B cell (primary cell): ENCODE data around the gene KRTAP4-3. TPM values are rescaled to one million over a fixed set of nuclear protein-coding genes. Genes with fewer than 3 reads are reported as not detected.
"Not testable (repeated sequence)": the region's sequence is repeated elsewhere in the genome, so short reads cannot be mapped to it uniquely, and the experiment has no call there.

ENCODE experiments used
- ATAC-seq: fragments of 200-7000 bp; cut with Tn5 transposase; one replicate; pipeline ENCODE4 v1.10.0; 2021; ENCODE audit warnings: low read depth, mild to moderate bottlenecking, moderate number of reproducible peaks, moderate library complexity
- CTCF ChIA-PET: fragments of 350-600 bp; sonication (Branson Sonifier 250); formaldehyde crosslinking; loops from one replicate; lab custom pipeline; 2021; ENCODE audit warnings: antibody characterized with exemption, inconsistent platforms; lab: Charles Lee
- POLR2A ChIA-PET: fragments of 350-600 bp; sonication (Branson Sonifier 250); formaldehyde crosslinking; loops from one replicate; lab custom pipeline; 2021; ENCODE audit warnings: antibody characterized with exemption; lab: Charles Lee
- DNase-seq: peaks from one replicate; pipeline ENCODE4 v3.0.0; 2013
- H2AFZ ChIP-seq: 2 replicates; pipeline ENCODE4 v1.6.1; 2012; ENCODE audit warnings: mild to moderate bottlenecking, low read depth, low read length; ENCODE audit not compliant: insufficient read depth, poor library complexity, severe bottlenecking
- H3K27ac ChIP-seq, 2 donors: 1 replicate in 1 of 2; 2 replicates in 1 of 2; pipeline ENCODE4 v1.5.1; 2012 to 2013; ENCODE audit warnings: low read length in 2 of 2, mild to moderate bottlenecking in 2 of 2, moderate library complexity in 1 of 2
- H3K27me3 ChIP-seq, 4 experiments: fragments of 200-600 bp in 1 of 4; sonication (generic) in 1 of 4; replicated peaks in 1 of 4; 1 replicate in 2 of 4; 2 replicates in 2 of 4; pipeline versions ENCODE4 v1.6.1 to v1.7.0; 2013 to 2016; ENCODE audit warnings: low read length in 3 of 4, mild to moderate bottlenecking in 2 of 4, mixed read lengths in 1 of 4, moderate library complexity in 1 of 4; ENCODE audit not compliant: insufficient read depth in 4 of 4, control insufficient read depth in 3 of 4; ENCODE audit errors: control extremely low read depth in 1 of 4
- H3K36me3 ChIP-seq, 2 experiments: replicated peaks in 1 of 2; 1 replicate in 1 of 2; 2 replicates in 1 of 2; pipeline versions ENCODE4 v1.6.1 to v1.7.1; 2013; ENCODE audit warnings: low read length in 1 of 2; ENCODE audit not compliant: insufficient read depth in 2 of 2, control insufficient read depth in 1 of 2; ENCODE audit errors: control extremely low read depth in 1 of 2, extremely low read depth in 1 of 2
- H3K4me1 ChIP-seq, 2 donors: fragments of 200-600 bp in 1 of 2; sonication (generic) in 1 of 2; 1 replicate in 1 of 2; 2 replicates in 1 of 2; pipeline versions ENCODE4 v1.5.1 to v1.6.1; 2013 to 2017; ENCODE audit warnings: low read length in 2 of 2; ENCODE audit not compliant: control insufficient read depth in 2 of 2, insufficient read depth in 2 of 2
- H3K4me2 ChIP-seq: replicated peaks from 2 replicates; pipeline ENCODE3; 2012; ENCODE audit warnings: mild to moderate bottlenecking, low read depth, low read length; ENCODE audit not compliant: poor library complexity, severe bottlenecking
- H3K4me3 ChIP-seq, 5 experiments: fragments of 200-600 bp in 1 of 5; sonication (generic) in 1 of 5; 1 replicate in 3 of 5; 2 replicates in 2 of 5; pipeline versions ENCODE4 v1.5.1 to v1.7.0; 2011 to 2016; ENCODE audit warnings: low read length in 4 of 5, mild to moderate bottlenecking in 4 of 5, low read depth in 2 of 5, control low read depth in 1 of 5, moderate library complexity in 1 of 5; ENCODE audit not compliant: insufficient read depth in 1 of 5; ENCODE audit errors: control extremely low read depth in 1 of 5, extremely low read depth in 1 of 5
- H3K79me2 ChIP-seq: fragments of 200-600 bp; sonication (generic); one replicate; pipeline ENCODE4 v1.6.0; 2016; ENCODE audit warnings: low read length; ENCODE audit not compliant: control insufficient read depth, insufficient read depth
- H3K9ac ChIP-seq: fragments of 200-600 bp; sonication (generic); 2 replicates; pipeline ENCODE4 v1.6.1; 2017; ENCODE audit warnings: mild to moderate bottlenecking, low read length, moderate library complexity
- H3K9me3 ChIP-seq, 3 donors: one replicate each; pipeline versions ENCODE4 v1.6.1 to v1.7.1; 2013; ENCODE audit warnings: low read length in 2 of 3; ENCODE audit not compliant: control insufficient read depth in 2 of 3, insufficient read depth in 1 of 3; ENCODE audit errors: control extremely low read depth in 1 of 3
- H4K20me1 ChIP-seq: 2 replicates; pipeline ENCODE4 v1.6.0; 2012; ENCODE audit warnings: mild to moderate bottlenecking, low read length; ENCODE audit not compliant: insufficient read depth, control insufficient read depth, poor library complexity, severe bottlenecking
- H3K27ac Mint-ChIP-seq: one replicate; pipeline ENCODE4 v1.8.0; 2021; ENCODE audit warnings: mixed read lengths
- H3K27me3 Mint-ChIP-seq: one replicate; pipeline ENCODE4 v1.8.0; 2021; ENCODE audit warnings: mixed read lengths
- H3K4me1 Mint-ChIP-seq: one replicate; pipeline ENCODE4 v1.8.0; 2021; ENCODE audit warnings: mixed read lengths
- H3K4me3 Mint-ChIP-seq: one replicate; pipeline ENCODE4 v1.8.0; 2021; ENCODE audit warnings: mixed read lengths
- H3K9me3 Mint-ChIP-seq: one replicate; pipeline ENCODE4 v1.8.0; 2022; ENCODE audit warnings: mixed read lengths; ENCODE audit not compliant: insufficient read depth
- CTCF ChIP-seq: fragments of 200-600 bp; IDR thresholded peaks from one replicate; pipeline ENCODE4 v1.8.0; 2022; ENCODE audit warnings: antibody characterized with exemption, mild to moderate bottlenecking
- EZH2 ChIP-seq: IDR thresholded peaks from 2 replicates; pipeline ENCODE4 v1.6.1; 2012; ENCODE audit warnings: borderline replicate concordance, low read depth, mild to moderate bottlenecking, moderate library complexity, low read length; ENCODE audit not compliant: insufficient read depth, poor library complexity, severe bottlenecking
- WGBS: methylation state at CpG from one replicate; pipeline ENCODE4 v1.1.5; 2013; ENCODE audit warnings: missing lambda C conversion rate; ENCODE audit not compliant: insufficient coverage; 5-methylcytosine and 5-hydroxymethylcytosine counted together
- intact Hi-C: fragments of 100-400 bp; cut with micrococcal nuclease; formaldehyde crosslinking; loops from one replicate; pipeline ENCODE4 v1.10.0; 2022
- polyA plus RNA-seq: library from polyadenylated mRNA; depleted of rRNA; stranded (reverse); fragments of >200 nt; gene quantifications from 2 replicates; pipeline ENCODE4 v1.2.3, GENCODE V29; 2012
- total RNA-seq, 2 donors: library from RNA; stranded (reverse); fragments of 120-200 nt in 1 of 2; gene quantifications; 1 replicate in 1 of 2; 2 replicates in 1 of 2; pipeline versions ENCODE4 v1.2.3 to v1.2.4, GENCODE V29; 2013 to 2022

The KRTAP4-3 gene
- total and polyA plus RNA-seq, 2 donors (not counting 1 experiment from before 2014, with no cell fraction given): not detected

GRCh38 chr17:41140360-41141131 is 27.5 kb downstream of the KRTAP4-3 start, which contains the start of gene KRTAP4-6:
Gene KRTAP4-6, minus strand, starts transcription at chr17:41140544. Its CDS starts 57 bp downstream, at chr17:41140487.
- no peaks in the 10 kb centered on the region for H3K4me1 ChIP-seq
- no peak for DNase-seq
- no peaks in the 10 kb centered on the region for H3K36me3 ChIP-seq
- H3K27ac ChIP-seq: no peak within 1 kb of the TSS
- H3K9me3 ChIP-seq: peaks cover 6 to 16% (median 14%) of the 10 kb centered on the region in 3 donors
- intact Hi-C loops: no loop called here
- ATAC-seq: no peak
- ChIA-PET POLR2A (interaction anchor here (0.7 kb wide), 1 partner anchor 733 kb away, joined by 3 read pairs; no protein-coding TSS in a partner anchor), CTCF (no interaction called here)
- no peak for TF ChIP-seq CTCF
- TF ChIP-seq EZH2: no peak
- H4K20me1 ChIP-seq: no peaks in the 10 kb centered on the region
- H3K27me3 Mint-ChIP-seq: peaks cover 16% of the 10 kb centered on the region
- peaks cover 14% of the 10 kb centered on the region for H3K9me3 Mint-ChIP-seq
- no peak within 1 kb of the TSS for H3K4me3 Mint-ChIP-seq
- no peak within 1 kb of the TSS for H3K4me3 ChIP-seq
- H2AFZ ChIP-seq: no peak within 1 kb of the TSS
- no peaks in the 10 kb centered on the region for H3K27me3 ChIP-seq
- no peak within 1 kb of the TSS for H3K4me2 ChIP-seq
- 97% methylated on average over 5 of the region's 6 CpGs for WGBS
- H3K4me1 Mint-ChIP-seq: no peaks in the 10 kb centered on the region
- H3K9ac ChIP-seq: no peak within 1 kb of the TSS
- H3K79me2 ChIP-seq: no peaks in the 10 kb centered on the region
- no peak within 1 kb of the TSS for H3K27ac Mint-ChIP-seq

GRCh38 chr17:41139865-41140264 is 28.2 kb downstream of the KRTAP4-3 start:
- ATAC-seq, DNase-seq, H3K4me1 Mint-ChIP-seq, H3K27ac Mint-ChIP-seq, H3K79me2 ChIP-seq, CTCF ChIA-PET, H3K4me3 Mint-ChIP-seq, H3K4me1 ChIP-seq, H3K27ac ChIP-seq, H3K4me3 ChIP-seq, intact Hi-C loops, H3K9ac ChIP-seq, H3K4me2 ChIP-seq, H4K20me1 ChIP-seq, H3K27me3 ChIP-seq, H2AFZ ChIP-seq, H3K36me3 ChIP-seq: not testable (repeated sequence)
- Mint-ChIP-seq H3K9me3 (peaks cover 14% of the 10 kb centered on the region), H3K27me3 (peaks cover 16% of the 10 kb centered on the region)
- peaks cover 6 to 16% (median 14%) of the 10 kb centered on the region in 3 donors for H3K9me3 ChIP-seq
- POLR2A ChIA-PET: interaction anchor here (0.7 kb wide), 1 partner anchor 732 kb away, joined by 3 read pairs; no protein-coding TSS in a partner anchor
- WGBS: 94% methylated on average over 12 of the region's 12 CpGs
